HG02840 (cell line): Measurements from ENCODE around the gene C1orf210.

Experiments
- ATAC-seq: cut with Tn5 transposase; IDR thresholded peaks from one replicate; pipeline ENCODE4 v1.9.1; 2021; ENCODE audit warnings: mild to moderate bottlenecking, moderate library complexity, moderate number of reproducible peaks; ENCODE audit not compliant: unreplicated experiment, low FRiP score

C1orf210 gene

GRCh38 chr1:43312663-43313515 lies 27.5 kb upstream of the C1orf210 start:
- ATAC-seq, result no peak

- ATAC-seq, result no peak
Measured at GRCh38 chr1:43312212-43312623, 26.8 kb upstream of the C1orf210 start.

GRCh38 chr1:43311521-43311920 lies 26.1 kb upstream of the C1orf210 start:
- no peak for ATAC-seq

GRCh38 chr1:43309405-43310025 lies 24.1 kb upstream of the C1orf210 start:
- no peak for ATAC-seq

- ATAC-seq, result no peak
Measured at GRCh38 chr1:43308635-43309404, 23.4 kb upstream of the C1orf210 start.

GRCh38 chr1:43307458-43308158 lies 22.2 kb upstream of the C1orf210 start:
- no peak for ATAC-seq

- ATAC-seq, result no peak
Measured at GRCh38 chr1:43306688-43307457, 21.5 kb upstream of the C1orf210 start.

GRCh38 chr1:43305926-43306687 lies 20.7 kb upstream of the C1orf210 start:
- no peak for ATAC-seq

GRCh38 chr1:43305461-43305860 lies 20.1 kb upstream of the C1orf210 start:
- ATAC-seq, result no peak

- no peak for ATAC-seq
Measured at GRCh38 chr1:43304771-43305300, 19.5 kb upstream of the C1orf210 start.

- ATAC-seq, result no peak
Measured at GRCh38 chr1:43304314-43304681, 18.9 kb upstream of the C1orf210 start.

- no peak for ATAC-seq
Measured at GRCh38 chr1:43303471-43304313, 18.3 kb upstream of the C1orf210 start.

- ATAC-seq, result no peak
Measured at GRCh38 chr1:43302721-43303470, 17.5 kb upstream of the C1orf210 start.

GRCh38 chr1:43302201-43302600 lies 16.8 kb upstream of the C1orf210 start:
- ATAC-seq, result no peak

- ATAC-seq, result no peak
Measured at GRCh38 chr1:43300378-43301094, 15.2 kb upstream of the C1orf210 start, which contains the start of gene TIE1. Gene TIE1, plus strand, starts transcription at chr1:43300982. Its CDS starts 90 bp downstream, at chr1:43301072.

GRCh38 chr1:43299101-43299500 lies 13.7 kb upstream of the C1orf210 start:
- no peak for ATAC-seq

GRCh38 chr1:43298055-43298454 lies 12.7 kb upstream of the C1orf210 start:
- no peak for ATAC-seq
